RPMI7951 (cell line): Measurements from ENCODE around the gene MBTPS2. TPM values are rescaled to one million over a fixed set of nuclear protein-coding genes. Genes with fewer than 3 reads are reported as not detected.
"Not testable (repeated sequence)": the region's sequence is repeated elsewhere in the genome, so short reads cannot be mapped to it uniquely, and the experiment has no call there.

Experiments
- DNase-seq: peaks from one replicate; pipeline ENCODE4 v3.0.0-alpha.2; 2012; ENCODE audit warnings: low read depth
- total RNA-seq: library from RNA; depleted of rRNA; stranded (reverse); fragments of >200 nt; shearing (Covaris generic); gene quantifications from 2 replicates; pipeline ENCODE4 v1.2.3, GENCODE V29; 2014; rRNA removed

MBTPS2 gene
- 9.0 and 9.9 TPM in 2 replicates for total RNA-seq

DNA sequence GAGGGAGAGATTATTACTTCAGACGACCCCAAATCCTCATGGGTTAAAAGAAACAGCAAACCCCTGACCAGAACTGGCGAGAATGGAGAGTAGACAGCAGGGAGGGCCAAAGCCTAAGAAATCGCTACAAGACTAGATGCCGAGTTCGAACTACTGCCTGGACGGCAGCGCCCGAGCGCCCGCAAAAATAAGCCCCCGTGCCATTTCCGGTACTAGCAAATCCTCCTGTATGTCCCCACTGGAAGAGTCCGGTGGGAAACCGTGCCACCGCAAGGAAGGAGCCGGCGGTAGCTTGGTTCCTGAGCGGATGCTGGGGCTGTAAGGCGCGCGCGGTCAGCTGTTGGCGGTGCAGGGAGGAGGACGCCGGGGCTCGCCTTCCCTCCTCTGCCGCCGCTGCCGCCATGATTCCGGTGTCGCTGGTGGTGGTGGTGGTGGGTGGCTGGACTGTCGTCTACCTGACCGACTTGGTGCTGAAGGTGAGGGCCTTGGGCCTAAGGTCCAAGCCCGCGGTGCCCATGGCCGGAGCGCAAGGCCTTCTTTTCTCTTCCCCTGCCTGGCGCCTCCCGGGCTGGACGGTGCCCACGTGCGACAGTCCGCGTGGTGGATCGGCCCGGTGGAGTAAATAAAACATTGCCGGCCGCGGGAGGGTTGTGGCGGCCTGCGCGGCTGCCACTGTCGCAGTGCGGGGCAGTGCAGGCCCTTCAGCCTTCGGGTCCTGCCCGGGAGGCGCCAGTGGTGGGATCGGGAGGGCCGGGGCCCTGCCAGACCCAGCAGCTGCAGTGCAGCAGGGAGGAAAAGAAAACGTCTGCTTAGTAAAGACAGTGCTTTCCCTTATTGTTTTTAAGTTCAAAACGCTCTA lies at the start of gene MBTPS2:
MBTPS2 (plus strand) TSS at position 284 of the 859 bp plus-strand sequence; CDS start at position 402, 118 bp downstream.
- peak; percentile 86 for DNase-seq

DNA sequence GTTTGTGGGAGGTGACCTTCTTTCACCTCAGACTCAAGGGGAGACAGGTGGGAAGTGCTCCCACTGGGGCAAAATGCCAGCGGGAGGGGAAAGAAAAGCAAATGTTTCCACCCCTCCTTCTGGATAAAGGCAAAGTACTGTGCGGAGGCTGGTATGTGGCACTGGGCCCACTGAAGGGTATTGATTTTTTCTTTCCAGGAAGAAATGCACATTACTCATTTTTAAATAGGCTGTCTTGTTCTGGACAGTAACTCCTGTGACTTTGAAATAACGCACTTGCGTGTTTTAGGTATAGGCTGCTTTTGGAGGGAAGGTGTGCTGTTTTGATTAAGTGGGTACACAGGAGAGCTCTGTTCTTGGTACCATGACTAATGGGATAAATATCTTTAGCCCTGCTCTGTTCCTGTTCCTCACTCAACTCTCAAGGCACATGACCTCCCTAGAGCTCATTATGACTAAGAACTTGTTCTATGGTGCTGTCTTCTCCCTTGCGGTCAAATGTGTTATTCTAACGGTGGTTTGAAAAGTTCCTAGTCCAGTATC lies 40.7 kb upstream of the MBTPS2 start:
- DNase-seq: peak; percentile 85

DNA sequence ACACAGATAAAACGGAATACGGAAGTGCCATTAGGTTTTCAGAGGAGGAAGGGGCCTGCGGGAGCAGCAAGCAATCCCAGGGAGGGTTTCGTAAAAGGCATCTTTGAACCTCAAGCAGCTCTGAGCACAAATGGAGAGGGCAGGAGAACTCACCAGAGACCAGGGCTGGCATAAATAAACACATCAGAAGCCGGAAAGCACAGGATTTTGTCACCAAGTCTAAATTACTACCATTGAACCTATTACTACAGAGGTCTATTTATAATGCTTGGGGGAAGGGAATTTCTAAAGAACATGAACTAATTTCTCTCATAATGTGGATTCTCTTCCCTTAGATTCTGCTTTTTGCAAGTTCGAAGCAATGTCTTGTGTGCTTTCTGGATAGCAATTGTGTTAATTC lies 39.6 kb upstream of the MBTPS2 start:
- DNase-seq: no peak

DNA sequence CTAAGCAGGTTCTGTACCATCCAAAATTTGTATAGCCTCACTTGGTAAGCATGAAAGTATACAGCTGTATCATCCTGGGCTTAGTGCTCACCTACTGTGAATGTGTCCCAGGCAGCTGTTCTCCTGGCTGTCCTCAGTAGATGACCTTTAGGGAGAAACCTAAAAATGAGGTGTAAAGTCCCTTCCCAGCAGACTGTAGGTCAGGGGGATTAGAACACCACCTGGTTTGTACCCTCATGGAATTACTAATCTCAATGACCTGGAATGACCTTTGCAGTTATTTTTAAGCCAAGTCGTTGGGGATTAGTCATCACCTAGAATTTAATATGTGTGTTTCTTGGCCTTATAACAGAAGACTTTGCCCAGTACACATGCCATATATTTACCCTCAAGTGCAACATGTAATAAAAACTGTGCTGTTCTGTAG lies 39.1 kb upstream of the MBTPS2 start:
- DNase-seq: peak; percentile 60

DNA sequence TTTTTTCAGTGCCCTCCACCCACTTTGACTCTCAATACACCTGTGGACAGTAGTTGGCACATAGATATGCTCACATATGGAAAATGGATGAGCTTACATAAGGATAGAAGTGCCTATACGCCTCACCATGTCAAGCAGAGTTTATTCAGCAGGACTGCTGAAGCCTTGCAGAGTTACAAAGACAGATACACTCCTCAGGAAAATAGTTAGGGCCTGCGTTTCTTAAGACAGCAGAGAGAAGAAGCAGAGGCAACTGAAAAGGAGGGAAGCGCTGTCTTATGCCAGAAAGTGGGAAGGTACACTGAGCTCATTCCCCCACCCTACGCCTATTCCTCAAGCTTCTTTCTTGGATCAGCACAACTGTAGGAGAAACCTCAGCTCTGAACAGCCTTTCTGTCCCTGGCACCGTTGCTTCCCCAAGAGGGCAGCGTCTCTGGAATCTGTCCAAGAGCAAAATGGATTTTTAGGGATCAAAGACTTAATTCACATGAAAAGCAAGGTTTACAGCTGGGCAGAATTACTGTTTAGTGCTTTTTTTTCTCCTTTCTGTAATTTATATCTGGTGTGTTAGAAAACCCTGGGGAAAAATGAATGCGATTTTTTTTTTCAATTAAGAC lies 37.3 kb upstream of the MBTPS2 start:
- DNase-seq: no peak

DNA sequence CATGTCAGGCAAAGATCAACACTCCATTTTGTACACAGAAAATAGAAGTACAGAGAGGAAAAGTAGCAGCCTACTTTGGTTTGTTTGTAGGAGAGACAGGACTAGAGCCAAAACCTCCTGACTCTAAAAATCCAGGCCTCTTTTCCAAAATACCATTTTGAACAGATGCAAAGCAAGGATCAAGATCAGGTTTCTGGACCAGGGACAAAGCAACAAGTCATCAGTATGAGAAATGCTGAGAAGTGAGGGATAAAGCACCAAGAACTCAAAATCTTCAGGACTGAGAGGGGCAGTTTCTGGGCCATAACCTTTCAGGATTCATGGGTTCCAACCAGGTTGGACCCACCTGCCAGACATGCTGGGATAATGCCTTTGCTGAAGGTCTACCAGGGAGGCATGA lies 36.6 kb upstream of the MBTPS2 start:
- DNase-seq: no peak

DNA sequence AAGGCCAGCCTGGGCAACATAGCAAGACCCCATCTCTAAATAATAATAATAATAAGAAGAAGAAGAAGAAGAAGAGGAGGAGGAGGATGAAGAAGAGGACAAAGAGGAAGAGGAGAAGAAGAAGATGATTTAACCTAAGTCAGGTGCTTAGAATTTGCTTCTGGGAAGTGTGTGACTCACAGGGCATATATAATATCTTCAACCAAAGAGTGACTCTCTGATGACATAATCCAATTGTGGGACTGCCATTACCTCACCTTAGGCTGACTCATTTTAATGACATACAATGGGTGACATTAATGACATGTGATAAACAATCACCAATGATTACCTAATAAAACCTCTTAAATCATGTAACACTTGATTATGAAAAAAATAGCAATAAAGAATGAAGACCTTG lies 32.7 kb upstream of the MBTPS2 start:
- no peak for DNase-seq

DNA sequence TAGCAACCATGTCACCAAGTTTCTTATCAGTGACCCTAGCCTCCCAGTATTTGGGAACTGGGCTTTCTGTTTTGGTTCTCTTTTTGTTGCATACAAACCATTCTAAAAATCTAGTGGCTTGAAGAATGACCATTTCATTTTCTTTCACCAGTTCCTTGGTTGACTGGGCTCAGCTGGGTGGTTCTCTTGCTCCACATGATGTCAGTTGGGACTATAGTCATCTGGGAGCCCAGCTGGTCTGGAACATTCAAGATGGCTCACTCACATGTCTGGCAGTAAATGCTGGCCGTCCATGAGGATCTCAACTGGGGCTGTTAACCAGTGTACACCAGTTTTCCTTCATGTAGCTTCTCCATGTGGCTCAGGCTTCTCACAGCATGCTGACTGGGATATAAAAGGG lies 27.6 kb upstream of the MBTPS2 start:
- no peak for DNase-seq

DNA sequence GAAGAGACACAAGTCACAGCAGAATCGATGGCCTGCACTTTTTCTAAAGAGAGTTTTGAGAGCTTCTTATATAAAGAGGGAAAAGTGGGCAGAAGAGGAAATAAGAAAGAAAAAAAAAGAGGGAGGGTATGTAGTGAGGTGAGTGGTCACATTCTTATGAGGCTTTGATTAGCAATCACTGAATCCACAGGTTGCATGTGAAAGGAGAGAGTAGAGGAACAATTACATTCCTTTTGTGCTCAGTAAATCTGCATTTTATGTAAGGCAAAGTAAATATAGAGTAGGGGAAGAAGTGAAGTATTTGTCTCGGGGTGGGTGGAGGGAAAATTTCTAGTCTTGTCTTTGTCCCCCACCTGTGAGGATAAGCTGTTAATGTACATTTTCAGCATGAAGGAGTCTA lies 26.8 kb upstream of the MBTPS2 start:
- DNase-seq: no peak

DNA sequence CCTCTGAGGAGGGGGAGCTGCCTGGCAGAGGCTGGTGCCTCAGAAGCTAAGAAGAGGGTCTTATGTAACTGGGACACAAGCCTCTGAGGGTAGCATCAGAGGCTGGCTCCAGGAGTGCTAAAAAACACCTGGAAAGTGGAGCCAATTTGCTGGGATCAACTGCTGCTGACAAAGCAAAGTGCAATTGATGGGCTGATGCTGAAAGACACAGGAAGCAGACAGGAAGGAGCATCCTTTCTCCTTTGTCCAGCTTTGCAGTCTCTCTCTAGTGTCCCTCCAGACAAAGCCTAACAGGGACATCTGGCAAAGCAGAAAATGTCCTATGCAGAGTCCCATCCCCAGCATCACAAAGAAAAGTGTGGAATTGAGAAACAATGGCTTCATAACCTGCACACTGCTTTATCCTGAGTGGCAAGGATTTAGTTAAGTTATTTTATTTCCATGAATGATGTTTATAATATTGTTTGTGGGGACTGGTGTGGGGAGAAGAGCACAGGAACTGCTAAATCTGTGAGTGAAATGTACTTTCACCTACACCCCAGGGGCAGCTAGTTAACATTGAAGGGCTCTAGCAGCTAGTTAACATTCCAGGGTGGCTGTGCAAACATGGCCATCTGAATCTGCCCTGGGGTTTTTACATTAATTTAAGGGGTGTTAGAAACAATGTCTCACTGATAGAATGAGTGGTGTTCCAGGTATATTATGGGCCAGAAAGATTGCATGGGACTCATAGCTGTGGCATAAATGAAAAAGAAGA lies 25.6 kb upstream of the MBTPS2 start:
- DNase-seq: no peak

DNA sequence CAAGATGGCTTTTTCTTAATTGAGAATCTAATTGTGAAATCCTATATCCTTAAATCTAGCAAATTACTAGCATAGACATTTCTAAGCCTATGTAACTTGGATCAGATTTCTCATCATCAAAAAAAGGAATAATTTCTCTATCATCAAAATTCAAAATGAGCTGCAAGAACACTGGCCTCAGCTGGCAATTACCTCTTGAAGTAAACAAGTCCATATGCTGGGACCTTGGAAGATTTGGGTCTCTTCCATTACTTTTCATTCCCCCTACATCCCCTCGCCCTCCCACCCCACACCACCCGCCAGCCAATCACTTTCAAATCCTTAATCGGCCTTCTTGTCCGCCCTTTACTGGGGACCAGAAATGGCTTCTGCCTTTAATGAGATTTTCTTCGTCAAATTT lies 23.3 kb upstream of the MBTPS2 start:
- no peak for DNase-seq

DNA sequence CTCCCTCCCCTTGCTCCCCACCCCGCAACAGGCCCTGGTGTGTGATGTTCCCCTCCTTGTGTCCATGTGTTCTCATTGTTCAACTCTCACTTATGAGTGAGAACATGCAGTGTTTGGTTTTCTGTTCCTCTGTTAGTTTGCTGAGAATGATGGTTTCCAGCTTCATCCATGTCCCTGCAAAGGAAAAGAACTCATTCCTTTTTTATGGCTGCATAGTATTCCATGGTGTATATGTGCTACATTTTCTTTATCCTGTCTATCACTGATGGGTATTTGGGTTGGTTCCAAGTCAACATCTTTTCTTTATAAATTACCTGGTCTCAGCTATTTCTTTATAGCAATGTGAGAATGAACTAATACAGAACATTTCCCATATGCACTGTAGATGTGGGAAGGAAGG lies 19.2 kb upstream of the MBTPS2 start:
- DNase-seq: not testable (repeated sequence)

DNA sequence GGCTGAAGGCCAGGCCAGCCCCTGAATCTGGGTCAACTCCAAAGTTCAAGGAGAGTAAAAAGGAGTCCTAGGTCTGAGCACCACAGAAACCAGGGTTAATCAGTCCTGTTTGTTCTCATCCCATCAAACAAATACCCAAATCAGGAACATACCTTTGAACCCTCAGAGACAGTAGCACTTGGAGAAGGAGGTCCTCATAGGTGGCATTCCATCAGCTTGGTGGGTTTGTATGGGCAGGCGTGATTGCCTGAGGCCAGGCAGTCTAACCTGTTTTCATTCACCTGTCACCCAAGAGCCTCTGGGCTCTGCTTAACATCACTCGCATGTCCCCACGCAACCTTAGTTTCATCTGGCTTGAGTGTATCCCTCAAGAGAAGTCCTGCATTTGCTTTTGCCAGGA lies 17.5 kb upstream of the MBTPS2 start:
- no peak for DNase-seq

DNA sequence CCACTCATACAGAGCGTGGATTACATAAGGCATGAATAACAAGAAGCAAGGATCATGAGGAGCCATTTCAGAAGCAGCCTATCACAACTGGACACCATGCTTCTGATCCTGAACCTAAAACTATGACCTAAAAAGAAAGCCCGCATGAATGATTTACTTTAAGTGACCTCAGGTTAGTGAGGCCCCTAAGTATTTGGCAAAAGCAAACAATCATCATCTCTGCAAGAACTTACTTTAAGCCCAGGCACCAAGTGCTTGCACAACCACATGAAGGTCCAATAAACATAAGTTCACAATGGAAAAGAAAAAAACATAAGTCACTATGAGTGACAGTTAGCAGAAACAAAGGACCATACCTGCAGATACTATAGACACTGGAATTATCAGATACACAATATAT lies 7.9 kb upstream of the MBTPS2 start:
- DNase-seq: no peak

DNA sequence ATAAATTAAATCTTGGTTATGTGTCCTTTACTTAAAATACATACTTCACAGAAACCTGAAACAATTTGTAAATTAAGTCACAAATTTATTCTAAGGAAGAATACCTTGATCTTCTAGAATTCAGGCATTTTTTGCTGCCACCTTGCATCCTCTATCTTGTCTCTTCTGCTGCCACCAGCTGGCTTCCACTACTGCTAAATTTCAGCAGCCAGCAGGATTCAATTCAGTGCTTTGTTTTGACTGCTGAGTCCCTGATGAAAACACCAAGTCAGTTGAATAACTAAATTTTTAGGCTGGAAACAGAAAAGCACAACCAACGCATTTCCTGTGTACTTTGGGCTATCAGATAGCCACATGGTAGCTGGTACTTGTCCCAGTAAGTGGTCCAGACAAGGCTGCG lies 2.4 kb upstream of the MBTPS2 start:
- no peak for DNase-seq

DNA sequence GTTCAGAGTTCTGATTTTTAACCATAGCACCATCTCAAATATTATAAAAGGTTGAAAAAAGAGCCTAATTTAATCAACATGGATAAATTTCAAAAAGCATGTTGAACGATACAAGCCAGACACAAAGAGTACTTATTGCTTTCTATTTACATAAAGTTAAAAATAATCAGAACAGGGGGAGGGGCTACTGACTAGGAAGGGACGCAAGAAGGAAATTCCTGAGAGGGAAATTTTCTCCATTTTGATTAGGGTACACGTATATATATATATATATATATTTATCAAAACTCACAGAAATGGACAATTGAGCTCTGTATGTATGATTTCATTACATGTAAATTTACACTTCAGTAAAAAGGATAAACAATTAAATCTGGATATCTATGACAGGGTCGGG lies 482 bp upstream of the MBTPS2 start:
- peak; percentile 24 for DNase-seq

DNA sequence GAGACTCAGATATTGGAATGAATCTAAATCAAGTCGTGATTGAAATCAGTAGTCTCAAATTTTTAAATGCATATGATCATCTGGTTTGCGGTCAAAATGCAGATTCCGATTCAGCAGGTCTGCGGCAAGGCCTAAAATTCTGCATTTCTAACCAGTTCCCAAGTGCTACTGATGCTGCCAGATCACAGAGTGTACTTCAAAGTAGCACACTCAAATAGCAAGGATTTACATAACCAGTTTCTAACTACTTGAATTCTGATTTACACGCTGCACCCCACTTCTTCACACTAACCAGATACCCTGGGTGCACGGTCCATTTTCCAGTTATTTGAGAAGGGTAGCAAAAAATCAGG lies 752 bp downstream of the MBTPS2 start:
- DNase-seq: no peak

DNA sequence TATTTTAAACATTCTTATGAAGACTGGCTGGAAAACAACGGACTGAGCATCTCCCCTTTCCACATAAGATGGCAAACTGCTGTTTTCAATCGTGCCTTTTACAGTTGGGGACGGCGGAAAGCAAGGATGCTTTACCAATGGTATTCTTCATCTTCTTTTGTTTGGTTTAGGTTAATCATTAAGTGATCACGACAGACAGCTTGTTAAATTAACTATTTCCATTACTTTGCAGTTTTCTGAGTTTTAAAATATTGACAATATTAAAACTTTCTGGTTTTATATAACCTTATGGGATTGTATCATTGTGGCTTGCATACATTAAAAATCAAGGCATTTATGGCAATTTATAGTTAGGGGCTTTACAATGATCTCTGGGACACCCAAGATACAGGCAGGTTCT lies 3.8 kb downstream of the MBTPS2 start:
- DNase-seq: no peak

DNA sequence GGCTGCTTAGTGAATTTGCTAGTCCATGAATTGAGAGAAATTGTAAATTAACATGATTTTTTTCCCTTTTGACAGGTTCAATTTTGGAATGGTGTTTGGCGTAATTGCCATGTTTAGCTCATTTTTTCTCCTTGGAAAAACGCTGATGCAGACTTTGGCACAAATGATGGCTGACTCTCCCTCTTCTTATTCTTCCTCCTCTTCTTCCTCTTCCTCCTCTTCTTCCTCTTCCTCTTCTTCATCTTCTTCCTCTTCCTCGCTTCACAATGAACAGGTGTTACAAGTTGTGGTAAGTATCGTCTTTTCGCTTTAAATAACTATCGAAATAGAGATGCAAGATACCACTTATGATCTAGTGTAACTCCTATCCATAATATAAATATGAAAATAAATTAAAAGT lies 5.7 kb downstream of the MBTPS2 start:
- DNase-seq: no peak

DNA sequence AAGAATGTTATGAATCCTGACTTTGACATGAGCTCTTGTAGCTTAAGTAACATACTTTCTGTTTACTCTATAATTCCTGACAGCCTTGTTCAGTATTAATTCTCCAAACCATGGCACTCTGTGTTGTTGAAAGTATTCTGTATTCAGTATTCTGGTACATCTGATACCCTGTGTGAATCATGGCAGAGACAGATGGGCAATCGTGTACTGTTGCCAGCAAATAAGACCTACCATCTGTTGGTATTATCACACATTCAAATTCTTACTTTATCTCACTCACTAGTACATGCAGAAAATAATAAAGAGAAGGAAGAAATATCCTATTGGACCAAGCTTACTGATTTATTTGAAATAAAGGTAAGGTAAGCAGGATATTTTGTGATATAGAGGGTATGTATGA lies 7.9 kb downstream of the MBTPS2 start:
- no peak for DNase-seq

DNA sequence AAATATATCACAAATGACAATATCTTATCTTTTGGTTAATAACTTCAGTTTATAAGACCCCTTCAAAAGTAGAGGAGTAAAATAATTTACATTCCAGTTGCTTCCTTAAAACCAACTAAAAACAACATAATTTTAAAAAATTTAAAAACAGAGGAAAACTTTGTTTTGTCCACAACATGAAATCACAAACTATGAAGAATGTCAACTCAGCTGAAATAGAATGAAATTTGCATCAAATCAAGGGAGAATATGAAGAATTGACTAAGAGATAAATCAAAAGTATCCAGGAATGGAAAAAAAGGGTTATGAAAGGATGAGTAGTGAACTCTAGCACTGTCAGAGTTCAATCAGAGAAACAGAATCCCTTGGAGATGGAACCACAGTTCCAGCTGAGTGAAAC lies 14.2 kb downstream of the MBTPS2 start:
- DNase-seq: no peak

DNA sequence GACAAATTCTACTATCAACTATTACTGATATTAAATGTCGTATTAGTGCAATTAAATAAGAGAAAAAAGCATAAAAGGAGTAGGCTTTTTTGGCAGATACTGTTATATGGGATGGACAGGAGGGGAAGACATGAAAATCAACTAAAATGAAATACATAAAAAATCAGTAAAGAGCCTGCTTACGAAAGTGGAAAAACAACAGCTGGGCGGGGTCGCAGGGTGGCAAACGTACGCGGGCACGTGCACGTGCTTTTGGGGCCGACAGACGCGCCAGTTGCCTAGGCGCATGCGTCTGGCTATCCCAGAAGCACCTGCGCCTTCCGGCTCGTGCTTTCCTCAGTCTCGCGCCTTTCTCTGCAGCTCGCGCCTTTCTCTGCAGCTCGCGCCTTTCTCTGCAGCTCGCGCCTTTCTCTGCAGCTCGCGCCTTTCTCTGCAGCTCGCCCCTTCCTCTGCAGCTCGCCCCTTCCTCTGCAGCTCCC lies 16.6 kb downstream of the MBTPS2 start, which contains the start of gene YY2:
YY2 (plus strand) TSS at position 51 of the 479 bp plus-strand sequence. CDS start 498 bp downstream, outside the sequence.
- DNase-seq: no peak
